Cortex of kidney (tissue), 1 donor: Measurements from ENCODE around the gene FOXC2.

Experiments
- DNase-seq: peaks from one replicate; lab custom pipeline; 2025; lab: John Stamatoyannopoulos, UW

The FOXC2 gene

GRCh38 chr16:86590501-86591144, 24.0 kb downstream of the FOXC2 start:
- no peak for DNase-seq

GRCh38 chr16:86591270-86591669, 24.6 kb downstream of the FOXC2 start:
- DNase-seq = no peak

GRCh38 chr16:86593913-86594620, 27.4 kb downstream of the FOXC2 start:
- DNase-seq = no peak

- DNase-seq = no peak
Measured at GRCh38 chr16:86594721-86595120, 28.1 kb downstream of the FOXC2 start.

- no peak for DNase-seq
Measured at GRCh38 chr16:86595983-86596605, 29.5 kb downstream of the FOXC2 start.

- DNase-seq = no peak
Measured at GRCh38 chr16:86597126-86597879, 30.7 kb downstream of the FOXC2 start.

- no peak for DNase-seq
Measured at GRCh38 chr16:86597880-86598606, 31.4 kb downstream of the FOXC2 start.

GRCh38 chr16:86598607-86599565, 32.3 kb downstream of the FOXC2 start:
- DNase-seq = no peak

GRCh38 chr16:86601356-86601755, 34.7 kb downstream of the FOXC2 start:
- no peak for DNase-seq

GRCh38 chr16:86602521-86602920, 35.9 kb downstream of the FOXC2 start:
- no peak for DNase-seq

- DNase-seq = no peak
Measured at GRCh38 chr16:86604436-86605193, 38.0 kb downstream of the FOXC2 start.

GRCh38 chr16:86605950-86606349, 39.3 kb downstream of the FOXC2 start:
- no peak for DNase-seq

GRCh38 chr16:86608301-86608747, 41.7 kb downstream of the FOXC2 start:
- DNase-seq = no peak

GRCh38 chr16:86609115-86609514, 42.5 kb downstream of the FOXC2 start:
- no peak for DNase-seq

- DNase-seq = no peak
Measured at GRCh38 chr16:86609661-86610060, 43.0 kb downstream of the FOXC2 start.

GRCh38 chr16:86610779-86611524, 44.3 kb downstream of the FOXC2 start:
- no peak for DNase-seq

GRCh38 chr16:86611525-86611855, 44.9 kb downstream of the FOXC2 start:
- DNase-seq = no peak

- DNase-seq = no peak
Measured at GRCh38 chr16:86611941-86612340, 45.3 kb downstream of the FOXC2 start.

GRCh38 chr16:86614699-86615098, 48.1 kb downstream of the FOXC2 start:
- DNase-seq = no peak
